COLO829 (cell line): ENCODE measurements around the gene NEU4.

Experiments
- DNase-seq: peaks from one replicate; pipeline ENCODE4 v3.0.0; 2012; ENCODE audit warnings: low spot score

Gene NEU4

DNA sequence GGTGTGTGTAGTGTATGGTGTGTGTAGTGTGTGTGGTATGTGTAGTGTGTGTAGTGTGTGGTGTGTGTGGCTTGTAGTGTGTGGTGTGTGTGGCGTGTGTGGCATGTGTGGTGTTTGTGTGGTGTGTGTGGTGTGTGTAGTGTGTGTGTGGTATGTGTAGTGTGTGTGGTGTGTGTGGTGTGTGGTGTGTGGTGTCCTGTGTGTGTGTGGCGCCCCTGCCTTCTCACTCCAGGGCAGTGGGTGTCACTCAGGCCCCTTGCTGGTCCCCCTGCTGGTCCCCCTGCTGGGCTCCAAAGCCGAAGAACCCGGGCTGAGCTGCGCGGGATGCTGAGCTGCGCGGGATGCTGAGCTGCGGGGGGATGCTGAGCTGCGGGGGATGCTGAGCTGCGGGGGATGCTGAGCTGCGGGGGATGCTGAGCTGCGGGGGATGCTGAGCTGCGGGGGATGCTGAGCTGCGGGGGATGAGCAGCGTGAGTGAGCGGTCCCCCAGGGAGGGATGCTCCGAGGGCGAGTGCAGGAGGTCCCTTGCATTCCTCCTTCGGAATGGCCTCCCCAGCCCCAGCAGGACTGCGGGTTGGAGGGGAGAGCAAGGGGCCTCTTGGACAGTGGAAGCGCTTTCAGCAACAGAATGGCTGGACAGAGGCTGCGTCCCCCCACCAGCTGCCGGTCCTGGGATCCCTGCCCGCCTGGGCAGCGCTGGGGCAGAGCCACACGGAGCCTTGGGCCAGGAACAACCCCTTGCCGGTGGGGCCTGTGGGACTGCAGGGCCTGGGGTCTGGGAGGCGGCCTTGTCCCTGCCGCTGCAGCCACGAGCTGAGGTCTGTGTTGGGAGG is 57.2 kb downstream of the NEU4 start:
- DNase-seq = no peak
